ENCODE results near the gene ULK4. TPM values are rescaled to one million over a fixed set of nuclear protein-coding genes. Genes with fewer than 3 reads are reported as not detected.
A peak's percentile ranks its signal among the peaks of the same experiment; 100 is the strongest.

Gene ULK4
- total and polyA plus RNA-seq, 2 of the 8 experiments (the other 6 are each of a cell fraction or from before 2014, with no cell fraction given), result 3.0 to 10.8 TPM

GRCh38 chr3:41418961-41419691, 542.8 kb downstream of the ULK4 start:
- H3K18ac ChIP-seq (ENCODE audit: extremely low read depth, low read length), result no peak overlapping the region
- no peak overlapping the region for H3K27ac ChIP-seq (ENCODE audit: low read depth, low read length)
- H3K4me2 ChIP-seq (ENCODE audit: insufficient read depth in 1 of 2, low read depth in 2 of 2, low read length in 2 of 2), result no peak overlapping the region
- TF ChIP-seq JUND (IDR thresholded peaks at IDR 0.05; ENCODE audit: low read length), result 0 out of 2 replicates have a peak, but pooled peaks have one; percentile 26
- no peak for TF ChIP-seq EGR1 (IDR thresholded peaks at IDR 0.05; ENCODE audit: borderline replicate concordance, low read depth, low read length)

More at GRCh38 chr3:41418961-41419691, 542.8 kb downstream of the ULK4 start:
- Histone ChIP-seq H2BK20ac (ENCODE audit: low read length) (no peak overlapping the region), H2BK120ac (replicated peaks; ENCODE audit: low read depth, low read length) (no peak overlapping the region), H3K9ac (replicated peaks in 1 of 4; ENCODE audit: extremely low read depth in 1 of 4, low read depth in 3 of 4, low read length in 3 of 4) (no peak overlapping the region), H2BK12ac (ENCODE audit: low read depth, low read length) (no peak overlapping the region), H3K56ac (replicated peaks; ENCODE audit: insufficient read length, low read depth, low read length) (no peak overlapping the region), H3K79me2 (ENCODE audit: control insufficient read depth in 1 of 2, insufficient read depth in 2 of 2, low read length in 2 of 2) (no peaks in the 10 kb centered on the region), H2AFZ (ENCODE audit: low read length) (no peak overlapping the region), H2BK15ac (ENCODE audit: low read length) (no peak overlapping the region), H3K9me3 (ENCODE audit: insufficient read depth in 2 of 2, low read depth in 1 of 2, low read length in 1 of 2) (no peaks in the 10 kb centered on the region), H3K36me3 (ENCODE audit: control insufficient read depth in 2 of 4, insufficient read depth in 4 of 4, low read length in 3 of 4) (no peaks in the 10 kb centered on the region), H4K91ac (replicated peaks; ENCODE audit: insufficient read length, low read length) (no peak overlapping the region), H3K27me3 (replicated peaks in 1 of 4; ENCODE audit: control insufficient read depth in 3 of 4, extremely low read depth in 1 of 4, insufficient read depth in 3 of 4, low read length in 3 of 4) (no peaks in the 10 kb centered on the region), H3K4ac (replicated peaks; ENCODE audit: insufficient read length, low read depth, low read length) (no peak overlapping the region), H4K8ac (ENCODE audit: extremely low read depth, insufficient read depth, low read length) (no peak overlapping the region), H4K20me1 (replicated peaks in 1 of 2; ENCODE audit: control insufficient read depth in 1 of 2, insufficient read depth in 2 of 2, low read length in 2 of 2) (no peaks in the 10 kb centered on the region), H3K23ac (ENCODE audit: insufficient read length) (no peak overlapping the region), H3K79me1 (ENCODE audit: low read depth, low read length) (no peaks in the 10 kb centered on the region), H3K4me1 (replicated peaks in 1 of 4; ENCODE audit: control insufficient read depth in 3 of 4, insufficient read depth in 4 of 4, low read length in 3 of 4) (no peaks in the 10 kb centered on the region; a peak in 1 of 7 replicates), H3K4me3 (ENCODE audit: extremely low read depth in 1 of 4, insufficient read depth in 2 of 4, low read depth in 3 of 4, low read length in 4 of 4) (no peak overlapping the region), H2BK5ac (ENCODE audit: low read depth, low read length) (no peak overlapping the region), H3K14ac (ENCODE audit: insufficient read length) (no peak overlapping the region), H4K5ac (ENCODE audit: insufficient read length, low read depth, low read length) (no peak overlapping the region), H3K23me2 (ENCODE audit: low read depth, low read length) (no peaks in the 10 kb centered on the region), H2AK5ac (ENCODE audit: low read depth, low read length) (no peak overlapping the region)
- no peak for FAIRE-seq
- DNase-seq (ENCODE audit: low read depth in 1 of 2, low spot score in 2 of 2), result no peak
- CTCF ChIA-PET (ENCODE audit: partially characterized antibody), result interaction anchor here (0.9 kb wide), 1 partner anchor 19 kb away, joined by 3 read pairs; no protein-coding TSS in a partner anchor
- 81% methylated on average over 7 of the region's 7 CpGs; no CpG with 5 or more reads in 1 of the 2 experiments for WGBS, 2 experiments (ENCODE audit: extremely low coverage in 1 of 2, insufficient coverage in 1 of 2, insufficient read length in 1 of 2, insufficient replicate concordance in 2 of 2, low coverage in 1 of 2, low lambda C conversion rate in 2 of 2, missing lambda C conversion rate in 1 of 2)
- POLR2A ChIA-PET (ENCODE audit: partially characterized antibody), result no interaction called here

All from H1 (cell line).